ENCODE data around the gene ADRA2C.

The ADRA2C gene

GRCh38 chr4:3766036-3766784 is at the start of gene ADRA2C:
TSS of gene ADRA2C (plus strand) at chr4:3766385. CDS start at chr4:3766607, 222 bp downstream.
- peak within 1 kb of the TSS; percentile 34 for H3K4me3 ChIP-seq (ENCODE audit: low read length)
- TF ChIP-seq, protein P1, sequence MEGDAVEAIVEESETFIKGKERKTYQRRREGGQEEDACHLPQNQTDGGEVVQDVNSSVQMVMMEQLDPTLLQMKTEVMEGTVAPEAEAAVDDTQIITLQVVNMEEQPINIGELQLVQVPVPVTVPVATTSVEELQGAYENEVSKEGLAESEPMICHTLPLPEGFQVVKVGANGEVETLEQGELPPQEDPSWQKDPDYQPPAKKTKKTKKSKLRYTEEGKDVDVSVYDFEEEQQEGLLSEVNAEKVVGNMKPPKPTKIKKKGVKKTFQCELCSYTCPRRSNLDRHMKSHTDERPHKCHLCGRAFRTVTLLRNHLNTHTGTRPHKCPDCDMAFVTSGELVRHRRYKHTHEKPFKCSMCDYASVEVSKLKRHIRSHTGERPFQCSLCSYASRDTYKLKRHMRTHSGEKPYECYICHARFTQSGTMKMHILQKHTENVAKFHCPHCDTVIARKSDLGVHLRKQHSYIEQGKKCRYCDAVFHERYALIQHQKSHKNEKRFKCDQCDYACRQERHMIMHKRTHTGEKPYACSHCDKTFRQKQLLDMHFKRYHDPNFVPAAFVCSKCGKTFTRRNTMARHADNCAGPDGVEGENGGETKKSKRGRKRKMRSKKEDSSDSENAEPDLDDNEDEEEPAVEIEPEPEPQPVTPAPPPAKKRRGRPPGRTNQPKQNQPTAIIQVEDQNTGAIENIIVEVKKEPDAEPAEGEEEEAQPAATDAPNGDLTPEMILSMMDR (conservative IDR thresholded peaks at IDR 0.05; ENCODE audit: low read depth, low read length): no peak
- DNase-seq (ENCODE audit: low read depth): no peak

DNA sequence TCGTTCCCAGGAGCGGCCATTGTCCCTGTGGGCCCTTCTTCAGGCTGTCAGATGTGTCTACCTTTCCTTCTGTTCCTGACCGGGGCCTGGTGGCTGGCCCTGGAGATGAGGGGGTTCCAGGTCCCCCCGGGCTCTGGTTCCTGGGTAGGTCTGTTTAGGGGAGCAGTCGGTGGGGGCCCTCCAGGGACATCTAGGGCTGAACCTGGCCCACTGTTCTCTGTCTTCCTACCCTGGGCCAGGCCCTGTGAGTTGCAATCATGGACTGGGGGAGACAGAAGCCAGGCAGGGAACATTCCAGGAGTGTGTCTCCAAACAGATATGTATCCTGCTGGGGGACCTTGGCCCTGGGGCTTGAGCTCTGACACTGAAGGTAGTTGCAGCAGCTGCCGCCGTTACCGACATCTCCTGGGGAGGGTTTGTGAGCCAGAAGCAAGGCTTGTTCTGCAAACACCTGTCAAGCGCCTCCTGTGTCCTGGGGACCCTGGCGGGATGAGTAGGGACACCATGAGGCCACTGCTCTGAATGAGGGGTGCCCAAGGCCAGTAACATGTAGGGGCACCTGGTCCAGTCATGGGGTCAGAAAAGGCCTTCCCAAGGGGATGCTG is 49.5 kb upstream of the ADRA2C start:
- TF ChIP-seq, protein P1 (conservative IDR thresholded peaks at IDR 0.05; ENCODE audit: low read depth, low read length): no peak
- DNase-seq (ENCODE audit: low read depth): no peak
- H3K4me3 ChIP-seq (ENCODE audit: low read length): no peak overlapping the region

- DNase-seq (ENCODE audit: low read depth): no peak
- H3K4me3 ChIP-seq (ENCODE audit: low read length): no peak overlapping the region
- TF ChIP-seq, protein P1 (conservative IDR thresholded peaks at IDR 0.05; ENCODE audit: low read depth, low read length): no peak
Observed at GRCh38 chr4:3717241-3717640, 48.9 kb upstream of the ADRA2C start.

DNA sequence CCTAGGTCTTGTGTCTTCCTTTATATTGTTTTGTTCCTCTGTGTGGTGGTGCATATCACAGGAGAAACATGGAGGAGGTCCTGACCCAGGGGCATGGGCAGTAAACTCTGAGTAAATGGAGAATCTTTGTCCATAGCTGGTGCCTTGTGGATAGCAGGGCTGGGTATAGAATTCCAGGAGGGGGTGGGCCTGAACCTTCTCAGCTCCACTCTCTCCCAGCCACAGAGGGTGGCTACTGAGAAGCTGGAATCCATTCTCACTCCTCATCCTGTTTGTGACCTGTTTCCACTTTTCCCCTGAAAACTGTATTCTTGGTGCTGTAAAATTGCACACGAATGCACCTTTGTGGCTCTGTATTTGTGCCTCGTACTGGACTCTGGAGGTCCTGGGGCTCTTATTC is 47.7 kb upstream of the ADRA2C start:
- no peak overlapping the region for H3K4me3 ChIP-seq (ENCODE audit: low read length)
- TF ChIP-seq, protein P1 (conservative IDR thresholded peaks at IDR 0.05; ENCODE audit: low read depth, low read length): no peak
- no peak for DNase-seq (ENCODE audit: low read depth)

DNA sequence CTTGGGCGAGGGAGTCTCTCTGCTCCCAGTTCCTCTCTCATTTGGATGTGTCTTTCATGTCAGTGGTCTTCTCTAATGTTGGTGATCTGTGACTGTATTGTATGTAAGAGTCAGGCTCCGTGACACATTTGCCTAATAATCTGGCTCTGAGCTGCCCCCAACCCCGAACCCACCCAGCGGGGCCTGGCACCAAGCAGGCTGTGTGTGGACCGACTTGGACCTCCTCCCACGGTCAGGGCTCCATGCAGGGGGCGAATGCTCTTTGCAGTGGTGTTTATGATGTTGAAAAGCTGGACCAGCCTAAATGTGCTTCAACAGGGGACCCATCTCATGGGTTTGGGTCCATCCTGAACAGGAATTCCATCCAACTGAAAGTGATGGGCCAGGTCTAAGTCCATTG is 47.0 kb upstream of the ADRA2C start:
- no peak for DNase-seq (ENCODE audit: low read depth)
- TF ChIP-seq, protein P1 (conservative IDR thresholded peaks at IDR 0.05; ENCODE audit: low read depth, low read length): no peak
- H3K4me3 ChIP-seq (ENCODE audit: low read length): no peak overlapping the region

DNA sequence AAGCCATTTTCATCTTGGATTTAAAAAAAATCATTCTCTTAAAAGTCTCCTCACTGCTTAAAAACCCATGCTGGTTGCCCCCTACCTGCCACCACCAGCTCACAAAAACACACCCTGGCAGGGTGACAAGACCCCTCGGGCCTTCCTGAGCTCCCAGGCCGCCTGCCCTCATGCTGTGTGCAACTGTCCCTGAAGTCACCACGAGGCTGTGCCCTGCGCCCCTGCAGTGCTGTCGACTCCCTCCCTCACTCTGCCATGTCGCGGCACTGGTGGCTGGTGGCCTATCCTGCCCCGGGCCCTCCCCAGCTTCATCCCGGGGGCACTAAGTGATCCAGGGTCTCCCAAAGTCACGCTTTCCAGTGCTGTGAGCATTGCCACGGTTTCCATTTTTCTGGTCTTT is 46.3 kb upstream of the ADRA2C start:
- H3K4me3 ChIP-seq (ENCODE audit: low read length): no peak overlapping the region
- no peak for DNase-seq (ENCODE audit: low read depth)
- TF ChIP-seq, protein P1 (conservative IDR thresholded peaks at IDR 0.05; ENCODE audit: low read depth, low read length): no peak

GRCh38 chr4:3720466-3720865 is 45.7 kb upstream of the ADRA2C start:
- no peak for DNase-seq (ENCODE audit: low read depth)
- TF ChIP-seq, protein P1 (conservative IDR thresholded peaks at IDR 0.05; ENCODE audit: low read depth, low read length): no peak
- H3K4me3 ChIP-seq (ENCODE audit: low read length): no peak overlapping the region

Measured in retinal pigment epithelial cell (primary cell).